HL-60 (cell line): ENCODE data around the gene UBN1.

ENCODE experiments used
- CTCF ChIP-seq: IDR thresholded peaks from one replicate; pipeline ENCODE4 v1.5.1; 2011; ENCODE audit warnings: low read length, control low read depth, inconsistent platforms; ENCODE audit not compliant: insufficient read depth
- GABPA ChIP-seq: IDR thresholded peaks from 2 replicates; pipeline ENCODE4 v1.6.1; 2012; ENCODE audit warnings: low read depth
- POLR2AphosphoS5 ChIP-seq: IDR thresholded peaks from 2 replicates; pipeline ENCODE4 v1.6.1; 2012; ENCODE audit warnings: low read depth
- SPI1 ChIP-seq: IDR thresholded peaks from 2 replicates; pipeline ENCODE4 v1.6.1; 2012; ENCODE audit warnings: low read depth, mild to moderate bottlenecking, borderline replicate concordance

- TF ChIP-seq SPI1 (no peak), CTCF (no peak), GABPA (no peak), POLR2AphosphoS5 (no peak)
These were observed 12.6 kb downstream of the UBN1 start for GRCh38 chr16:4859900-4860255.
